ENCODE measurements around the gene SHBG. TPM values are rescaled to one million over a fixed set of nuclear protein-coding genes. Genes with fewer than 3 reads are reported as not detected.

The SHBG gene
- total RNA-seq, 4 donors from 2014 or later = 0.63 to 1.2 TPM; not detected in 2

- Histone ChIP-seq H3K27ac (peak overlapping the region; percentile 1 to 88 (median 74)), H3K4me3 (peak overlapping the region; percentile 28 to 62 (median 52)), H3K9me3 (no peaks in the 10 kb centered on the region), H3K27me3 (peaks cover 0 to 40% of the 10 kb centered on the region in 2 donors), H3K36me3 (no peaks in the 10 kb centered on the region), H3K4me1 (peaks cover 0 to 27% (median 16%) of the 10 kb centered on the region in 4 donors)
- WGBS, 2 donors = 5 to 8% methylated on average over 30 to 38 of the region's 54 CpGs
- no peak for TF ChIP-seq POLR2A (IDR thresholded peaks at IDR 0.05)
- no peak for TF ChIP-seq EP300 (IDR thresholded peaks at IDR 0.05)
- no peak for TF ChIP-seq CTCF (IDR thresholded peaks at IDR 0.05)
- DNase-seq (ENCODE audit: low spot score in 2 of 2) = no peak
Observed at GRCh38 chr17:7651665-7652387, 21.9 kb downstream of the SHBG start.

GRCh38 chr17:7652388-7653356, 22.7 kb downstream of the SHBG start:
- no peak for DNase-seq (ENCODE audit: low spot score in 2 of 2)
- Histone ChIP-seq H3K27me3 (peaks cover 0 to 38% of the 10 kb centered on the region in 2 donors), H3K4me3 (no peak overlapping the region), H3K4me1 (peaks cover 0 to 36% (median 21%) of the 10 kb centered on the region in 4 donors), H3K9me3 (no peaks in the 10 kb centered on the region), H3K36me3 (no peaks in the 10 kb centered on the region), H3K27ac (peak overlapping the region in 2 of 4 donors; percentile 3 to 84)
- WGBS, 2 donors = 49 to 57% methylated on average over 9 to 12 of the region's 12 CpGs
- no peak for TF ChIP-seq POLR2A (IDR thresholded peaks at IDR 0.05)
- no peak for TF ChIP-seq CTCF (IDR thresholded peaks at IDR 0.05)
- no peak for TF ChIP-seq EP300 (IDR thresholded peaks at IDR 0.05)

- TF ChIP-seq EP300 (IDR thresholded peaks at IDR 0.05) (no peak), CTCF (IDR thresholded peaks at IDR 0.05) (no peak), POLR2A (IDR thresholded peaks at IDR 0.05) (no peak)
- H3K27ac ChIP-seq = peak overlapping the region in 2 of 4 donors; percentile 3 to 72
Observed at GRCh38 chr17:7654832-7655540, 25.1 kb downstream of the SHBG start.

GRCh38 chr17:7655541-7655840, 25.6 kb downstream of the SHBG start:
- no peak for DNase-seq (ENCODE audit: low spot score in 2 of 2)
- peaks cover 0 to 26% of the 10 kb centered on the region in 2 donors for H3K27me3 ChIP-seq
- WGBS, 2 donors = 87 to 91% methylated on average over 17 of the region's 17 CpGs
- peaks cover 0 to 31% (median 19%) of the 10 kb centered on the region in 4 donors for H3K4me1 ChIP-seq
- H3K9me3 ChIP-seq = no peaks in the 10 kb centered on the region
- H3K36me3 ChIP-seq = no peaks in the 10 kb centered on the region
- no peak for TF ChIP-seq EP300 (IDR thresholded peaks at IDR 0.05)
- no peak for TF ChIP-seq CTCF (IDR thresholded peaks at IDR 0.05)
- no peak for TF ChIP-seq POLR2A (IDR thresholded peaks at IDR 0.05)
- no peak overlapping the region for H3K4me3 ChIP-seq
- H3K27ac ChIP-seq = peak overlapping the region in 2 of 4 donors; percentile 3 to 72

More at GRCh38 chr17:7654832-7655540, 25.1 kb downstream of the SHBG start:
- Histone ChIP-seq H3K36me3 (no peaks in the 10 kb centered on the region), H3K27me3 (peaks cover 0 to 30% of the 10 kb centered on the region in 2 donors), H3K4me1 (peaks cover 0 to 36% (median 21%) of the 10 kb centered on the region in 4 donors), H3K9me3 (no peaks in the 10 kb centered on the region), H3K4me3 (no peak overlapping the region)
- whole genome bisulfite sequencing, 2 donors = 61 to 66% methylated on average over 15 to 16 of the region's 16 CpGs
- DNase-seq (ENCODE audit: low spot score in 2 of 2) = no peak

All from tibial nerve (tissue), 4 donors.